ENCODE data around the gene LCE3E.
"Not testable (repeated sequence)": the region's sequence is repeated elsewhere in the genome, so short reads cannot be mapped to it uniquely, and the experiment has no call there.

Gene LCE3E

DNA sequence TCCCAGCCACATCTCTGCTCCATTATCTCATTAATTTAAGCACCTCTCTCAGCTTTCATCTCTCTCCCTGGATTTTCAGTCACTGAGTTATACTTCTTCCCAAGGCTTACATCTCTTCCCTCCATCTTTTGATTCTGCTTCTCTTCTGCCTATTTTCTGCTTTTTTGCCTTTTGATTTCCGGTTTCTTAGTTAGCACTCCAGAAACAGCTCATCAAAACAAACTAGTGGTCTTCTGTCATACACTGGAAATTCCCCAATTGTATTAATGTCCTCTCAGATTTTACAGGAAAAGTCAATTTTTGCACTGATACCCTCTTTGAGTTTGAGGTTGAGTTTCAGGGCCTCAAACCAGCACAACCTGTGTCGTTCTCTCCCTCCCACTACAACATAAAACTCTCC, 1.5 kb downstream of the LCE3E start:
- H3K79me2 ChIP-seq (ENCODE audit: insufficient read depth, low read length): no peaks in the 10 kb centered on the region
- no peak for TF ChIP-seq EZH2phosphoT487 (IDR thresholded peaks at IDR 0.05; ENCODE audit: borderline replicate concordance)
- TF ChIP-seq, protein P1, sequence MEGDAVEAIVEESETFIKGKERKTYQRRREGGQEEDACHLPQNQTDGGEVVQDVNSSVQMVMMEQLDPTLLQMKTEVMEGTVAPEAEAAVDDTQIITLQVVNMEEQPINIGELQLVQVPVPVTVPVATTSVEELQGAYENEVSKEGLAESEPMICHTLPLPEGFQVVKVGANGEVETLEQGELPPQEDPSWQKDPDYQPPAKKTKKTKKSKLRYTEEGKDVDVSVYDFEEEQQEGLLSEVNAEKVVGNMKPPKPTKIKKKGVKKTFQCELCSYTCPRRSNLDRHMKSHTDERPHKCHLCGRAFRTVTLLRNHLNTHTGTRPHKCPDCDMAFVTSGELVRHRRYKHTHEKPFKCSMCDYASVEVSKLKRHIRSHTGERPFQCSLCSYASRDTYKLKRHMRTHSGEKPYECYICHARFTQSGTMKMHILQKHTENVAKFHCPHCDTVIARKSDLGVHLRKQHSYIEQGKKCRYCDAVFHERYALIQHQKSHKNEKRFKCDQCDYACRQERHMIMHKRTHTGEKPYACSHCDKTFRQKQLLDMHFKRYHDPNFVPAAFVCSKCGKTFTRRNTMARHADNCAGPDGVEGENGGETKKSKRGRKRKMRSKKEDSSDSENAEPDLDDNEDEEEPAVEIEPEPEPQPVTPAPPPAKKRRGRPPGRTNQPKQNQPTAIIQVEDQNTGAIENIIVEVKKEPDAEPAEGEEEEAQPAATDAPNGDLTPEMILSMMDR (conservative IDR thresholded peaks at IDR 0.05; ENCODE audit: low read length): no peak
- no peaks in the 10 kb centered on the region for H3K9me2 ChIP-seq (replicated peaks; ENCODE audit: low read depth, low read length)
- H2AFZ ChIP-seq (ENCODE audit: low read length): no peak overlapping the region
- H3K4me3 ChIP-seq (ENCODE audit: low read length, poor library complexity, severe bottlenecking): no peak overlapping the region
- H3K9ac ChIP-seq (ENCODE audit: low read depth, low read length, poor library complexity, severe bottlenecking): no peak overlapping the region
- H3K9me3 ChIP-seq (ENCODE audit: insufficient read depth, low read depth, low read length): peaks cover 5% of the 10 kb centered on the region; the same call in 1 of the 2 replicates
- H3F3A ChIP-seq (ENCODE audit: low read depth): no peaks in the 10 kb centered on the region
- no peak overlapping the region for H3K4me2 ChIP-seq (ENCODE audit: low read depth, low read length, poor library complexity, severe bottlenecking)
- no peaks in the 10 kb centered on the region for H3K27me3 ChIP-seq (ENCODE audit: insufficient read depth, low read length, poor library complexity, severe bottlenecking)
- no peaks in the 10 kb centered on the region for H3K36me3 ChIP-seq (ENCODE audit: insufficient read depth, low read length)
- no peaks in the 10 kb centered on the region for H3K4me1 ChIP-seq (ENCODE audit: insufficient read depth, low read length, poor library complexity, severe bottlenecking)
- H4K20me1 ChIP-seq (ENCODE audit: insufficient read depth, low read length, poor library complexity, severe bottlenecking): no peaks in the 10 kb centered on the region

DNA sequence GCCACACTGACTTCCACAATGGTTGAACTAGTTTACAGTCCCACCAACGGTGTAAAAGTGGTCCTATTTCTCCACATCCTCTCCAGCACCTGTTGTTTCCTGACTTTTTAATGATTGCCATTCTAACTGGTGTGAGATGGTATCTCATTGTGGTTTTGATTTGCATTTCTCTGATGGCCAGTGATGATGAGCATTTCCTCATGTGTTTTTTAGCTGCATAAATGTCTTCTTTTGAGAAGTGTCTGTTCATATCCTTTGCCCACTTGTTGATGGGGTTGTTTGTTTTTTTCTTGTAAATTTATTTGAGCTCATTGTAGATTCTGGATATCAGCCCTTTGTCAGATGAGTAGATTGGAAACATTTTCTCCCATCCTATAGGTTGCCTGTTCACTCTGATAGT, 18.2 kb downstream of the LCE3E start:
- not testable (repeated sequence) for H3K27me3 ChIP-seq (ENCODE audit: insufficient read depth, low read length, poor library complexity, severe bottlenecking)

DNA sequence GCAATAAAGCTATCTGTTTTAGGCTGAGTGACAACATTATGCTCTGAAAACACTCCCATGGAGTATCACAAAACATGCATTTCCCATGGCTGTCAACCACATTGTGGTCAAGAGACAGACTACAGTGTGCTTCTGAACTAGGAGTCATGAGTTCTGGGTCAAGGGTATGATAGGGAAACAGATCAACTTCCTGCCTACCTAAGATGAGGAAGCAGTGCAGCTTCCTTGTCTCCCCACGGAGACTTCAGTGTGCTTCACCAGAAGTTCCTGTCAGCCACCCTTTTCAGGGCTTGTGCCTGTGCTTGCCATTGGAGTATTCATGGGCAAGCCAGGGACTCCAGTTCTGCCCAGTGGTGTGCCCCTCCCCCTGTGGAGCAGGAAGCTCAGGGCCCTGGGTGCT, 19.9 kb downstream of the LCE3E start:
- Histone ChIP-seq H3K27me3 (ENCODE audit: insufficient read depth, low read length, poor library complexity, severe bottlenecking) (no peaks in the 10 kb centered on the region), H3K9me2 (replicated peaks; ENCODE audit: low read depth, low read length) (no peaks in the 10 kb centered on the region), H3K4me1 (ENCODE audit: insufficient read depth, low read length, poor library complexity, severe bottlenecking) (no peaks in the 10 kb centered on the region), H3K9me3 (ENCODE audit: insufficient read depth, low read depth, low read length) (no peaks in the 10 kb centered on the region), H3F3A (ENCODE audit: low read depth) (no peaks in the 10 kb centered on the region), H3K79me2 (ENCODE audit: insufficient read depth, low read length) (no peaks in the 10 kb centered on the region), H3K9ac (ENCODE audit: low read depth, low read length, poor library complexity, severe bottlenecking) (no peak overlapping the region), H3K4me2 (ENCODE audit: low read depth, low read length, poor library complexity, severe bottlenecking) (no peak overlapping the region), H2AFZ (ENCODE audit: low read length) (no peak overlapping the region), H3K36me3 (ENCODE audit: insufficient read depth, low read length) (no peaks in the 10 kb centered on the region), H4K20me1 (ENCODE audit: insufficient read depth, low read length, poor library complexity, severe bottlenecking) (no peaks in the 10 kb centered on the region), H3K4me3 (ENCODE audit: low read length, poor library complexity, severe bottlenecking) (no peak overlapping the region)
- TF ChIP-seq EZH2phosphoT487 (IDR thresholded peaks at IDR 0.05; ENCODE audit: borderline replicate concordance): no peak
- TF ChIP-seq, protein P1 (conservative IDR thresholded peaks at IDR 0.05; ENCODE audit: low read length): no peak

More for the DNA sequence above, 18.2 kb downstream of the LCE3E start:
- H3K4me1 ChIP-seq (ENCODE audit: insufficient read depth, low read length, poor library complexity, severe bottlenecking); H2AFZ ChIP-seq (ENCODE audit: low read length); H3K4me2 ChIP-seq (ENCODE audit: low read depth, low read length, poor library complexity, severe bottlenecking); H3K4me3 ChIP-seq (ENCODE audit: low read length, poor library complexity, severe bottlenecking); H3K9me2 ChIP-seq (replicated peaks; ENCODE audit: low read depth, low read length); H3K36me3 ChIP-seq (ENCODE audit: insufficient read depth, low read length); H3K9ac ChIP-seq (ENCODE audit: low read depth, low read length, poor library complexity, severe bottlenecking); H4K20me1 ChIP-seq (ENCODE audit: insufficient read depth, low read length, poor library complexity, severe bottlenecking); H3K79me2 ChIP-seq (ENCODE audit: insufficient read depth, low read length); H3F3A ChIP-seq (ENCODE audit: low read depth); H3K9me3 ChIP-seq (ENCODE audit: insufficient read depth, low read depth, low read length): not testable (repeated sequence)

DNA sequence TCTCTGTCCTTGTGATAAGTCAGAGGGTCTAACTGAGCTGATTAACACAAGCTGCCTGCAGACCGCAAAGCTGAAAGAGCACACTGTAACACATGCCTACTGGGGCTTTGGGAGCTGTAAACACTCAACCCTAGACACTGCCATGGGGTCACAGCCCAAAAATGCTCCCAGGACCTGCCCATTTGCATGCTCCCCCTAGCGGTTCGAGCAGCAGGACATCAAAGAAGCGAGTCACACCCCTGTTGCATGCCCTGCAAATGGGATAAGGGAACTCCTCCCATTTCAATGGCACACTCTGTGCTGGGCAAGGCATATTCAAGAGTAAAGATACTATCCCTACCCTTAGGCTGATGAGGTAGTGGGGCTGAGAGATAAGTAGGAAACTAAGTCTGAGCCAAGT, 22.8 kb downstream of the LCE3E start:
- Histone ChIP-seq H3K36me3 (ENCODE audit: insufficient read depth, low read length) (no peaks in the 10 kb centered on the region), H3K9me3 (ENCODE audit: insufficient read depth, low read depth, low read length) (no peaks in the 10 kb centered on the region), H3K9ac (ENCODE audit: low read depth, low read length, poor library complexity, severe bottlenecking) (no peak overlapping the region), H3K4me1 (ENCODE audit: insufficient read depth, low read length, poor library complexity, severe bottlenecking) (no peaks in the 10 kb centered on the region), H3F3A (ENCODE audit: low read depth) (no peaks in the 10 kb centered on the region), H2AFZ (ENCODE audit: low read length) (no peak overlapping the region), H3K9me2 (replicated peaks; ENCODE audit: low read depth, low read length) (no peaks in the 10 kb centered on the region), H3K4me2 (ENCODE audit: low read depth, low read length, poor library complexity, severe bottlenecking) (no peak overlapping the region), H3K4me3 (ENCODE audit: low read length, poor library complexity, severe bottlenecking) (no peak overlapping the region), H3K79me2 (ENCODE audit: insufficient read depth, low read length) (no peaks in the 10 kb centered on the region), H3K27me3 (ENCODE audit: insufficient read depth, low read length, poor library complexity, severe bottlenecking) (no peaks in the 10 kb centered on the region), H4K20me1 (ENCODE audit: insufficient read depth, low read length, poor library complexity, severe bottlenecking) (no peaks in the 10 kb centered on the region)
- no peak for TF ChIP-seq EZH2phosphoT487 (IDR thresholded peaks at IDR 0.05; ENCODE audit: borderline replicate concordance)
- TF ChIP-seq, protein P1 (conservative IDR thresholded peaks at IDR 0.05; ENCODE audit: low read length): no peak
